GM21423 (cell line): Measurements from ENCODE around the gene SYMPK.
"Not testable (repeated sequence)": the region's sequence is repeated elsewhere in the genome, so short reads cannot be mapped to it uniquely, and the experiment has no call there.

Experiments
- ATAC-seq: cut with Tn5 transposase; IDR thresholded peaks from one replicate; pipeline ENCODE4 v1.9.1; 2021; ENCODE audit warnings: mild to moderate bottlenecking, moderate library complexity; ENCODE audit not compliant: unreplicated experiment

The SYMPK gene

DNA sequence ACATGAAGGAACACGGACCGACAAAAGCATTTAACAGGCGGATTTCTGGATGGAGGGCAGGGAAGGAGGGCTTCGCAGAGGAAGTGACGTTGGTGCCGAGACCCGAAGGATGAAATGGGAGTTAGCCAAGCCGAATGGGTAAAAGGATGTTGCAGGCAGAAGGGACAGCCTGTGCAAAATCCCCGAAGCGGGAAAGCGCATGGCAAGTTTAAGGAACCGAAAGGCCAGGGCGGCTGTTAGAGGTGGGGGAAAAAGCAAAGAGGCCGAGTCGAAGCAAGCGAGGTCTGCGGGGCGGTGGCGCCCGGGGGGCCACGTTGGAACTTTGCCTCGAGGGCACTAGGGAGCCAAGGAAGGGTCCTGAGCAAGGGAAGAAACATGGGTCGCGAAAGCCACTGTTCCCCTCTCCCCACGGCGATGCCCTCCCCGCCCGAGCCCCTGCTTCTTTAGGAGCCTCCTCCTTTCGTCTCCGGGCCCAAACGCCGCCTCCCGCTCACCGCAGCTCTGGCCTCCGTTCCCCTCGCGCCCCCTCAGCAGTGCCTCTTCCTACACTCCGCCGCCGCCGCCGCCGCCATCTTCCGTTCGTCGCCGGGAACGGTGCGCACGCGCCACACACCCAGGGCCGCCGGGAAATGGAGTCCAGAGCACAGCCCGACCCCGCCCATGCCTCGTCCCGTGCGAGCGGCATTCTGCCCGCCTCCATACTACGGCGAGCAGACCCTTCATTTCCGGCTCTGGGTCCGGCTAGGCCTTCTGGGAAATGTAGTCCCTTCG is at the start of gene SYMPK:
SYMPK (minus strand) TSS at position 584 of the 771 bp plus-strand sequence. CDS start 8,652 bp downstream, outside the sequence.
- ATAC-seq: peak; percentile 89

DNA sequence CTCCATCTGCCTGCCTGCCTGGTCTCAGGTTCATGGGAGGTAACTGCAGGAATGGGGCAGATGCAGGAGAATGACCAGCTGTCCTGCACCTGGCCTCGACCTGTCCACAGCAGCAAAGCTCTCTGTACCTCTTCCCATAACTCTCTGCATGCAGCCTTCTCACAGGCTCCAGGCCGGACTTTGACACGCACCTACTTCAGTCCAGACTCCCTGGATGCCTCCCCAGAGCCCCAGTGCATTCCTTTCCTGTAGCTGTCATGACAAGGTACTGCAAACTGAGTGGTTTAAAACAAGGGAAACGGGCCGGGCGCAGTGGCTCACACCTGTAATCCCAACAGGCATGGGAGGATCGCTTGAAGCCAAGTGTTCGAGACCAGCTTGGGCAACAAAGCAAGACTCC is 48.3 kb upstream of the SYMPK start:
- ATAC-seq: no peak

DNA sequence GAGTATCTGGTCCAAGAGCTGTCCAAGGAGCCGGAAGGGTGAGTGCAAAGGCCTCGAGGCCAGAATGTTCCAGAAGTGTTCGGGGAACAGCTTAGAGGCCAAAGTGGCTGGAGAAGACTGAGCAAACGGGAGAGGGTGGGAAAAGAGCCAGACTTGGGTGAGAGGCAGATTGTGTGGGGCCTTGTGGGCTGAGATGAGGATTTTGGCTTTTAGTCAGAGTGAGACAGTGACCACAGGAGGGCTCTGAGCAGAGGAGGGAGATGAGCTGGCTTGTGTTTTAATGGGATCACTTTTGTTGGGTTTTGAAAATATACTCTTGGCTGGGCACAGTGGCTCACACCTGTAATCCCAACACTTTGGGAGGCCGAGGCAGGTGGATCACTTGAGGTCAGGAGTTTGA is 46.0 kb upstream of the SYMPK start:
- ATAC-seq: no peak

DNA sequence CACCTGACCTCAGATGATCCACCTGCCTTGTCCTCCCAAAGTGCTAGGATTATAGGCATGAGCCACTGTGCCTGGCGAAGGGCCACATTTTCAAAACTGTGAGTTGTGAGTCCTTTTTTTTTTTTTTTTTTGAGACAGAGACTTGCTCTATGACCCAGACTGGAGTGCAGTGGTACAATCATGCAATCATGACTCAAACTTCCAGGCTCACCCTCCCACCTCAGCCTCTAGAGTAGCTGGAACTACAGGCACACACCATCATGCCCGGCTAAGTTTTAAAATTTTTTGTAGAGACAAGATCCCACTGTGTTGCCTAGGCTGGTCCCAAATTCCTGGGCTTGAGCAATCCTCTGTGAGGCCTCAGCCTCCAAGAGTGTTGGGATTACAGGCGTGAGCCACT is 43.3 kb upstream of the SYMPK start:
- no peak for ATAC-seq

DNA sequence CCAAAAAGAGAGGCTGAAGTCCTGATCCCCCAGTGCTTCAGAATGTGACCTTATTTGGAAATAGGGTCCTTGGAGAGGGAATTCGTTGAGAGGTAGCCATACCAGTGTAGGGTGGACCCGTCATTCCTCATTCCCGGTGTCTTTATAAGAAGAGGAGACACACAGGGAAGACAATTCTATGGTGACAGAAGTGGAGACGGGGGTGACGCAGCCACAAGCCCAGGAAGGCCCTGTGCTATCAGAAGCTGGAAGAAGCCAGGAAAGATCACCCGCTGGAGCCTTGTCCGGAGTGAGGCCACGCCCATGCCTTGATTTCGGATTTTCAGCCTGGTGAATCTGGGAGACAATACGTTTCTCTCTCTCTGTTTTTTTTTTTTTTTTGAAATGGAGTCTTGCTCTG is 42.1 kb upstream of the SYMPK start:
- no peak for ATAC-seq

DNA sequence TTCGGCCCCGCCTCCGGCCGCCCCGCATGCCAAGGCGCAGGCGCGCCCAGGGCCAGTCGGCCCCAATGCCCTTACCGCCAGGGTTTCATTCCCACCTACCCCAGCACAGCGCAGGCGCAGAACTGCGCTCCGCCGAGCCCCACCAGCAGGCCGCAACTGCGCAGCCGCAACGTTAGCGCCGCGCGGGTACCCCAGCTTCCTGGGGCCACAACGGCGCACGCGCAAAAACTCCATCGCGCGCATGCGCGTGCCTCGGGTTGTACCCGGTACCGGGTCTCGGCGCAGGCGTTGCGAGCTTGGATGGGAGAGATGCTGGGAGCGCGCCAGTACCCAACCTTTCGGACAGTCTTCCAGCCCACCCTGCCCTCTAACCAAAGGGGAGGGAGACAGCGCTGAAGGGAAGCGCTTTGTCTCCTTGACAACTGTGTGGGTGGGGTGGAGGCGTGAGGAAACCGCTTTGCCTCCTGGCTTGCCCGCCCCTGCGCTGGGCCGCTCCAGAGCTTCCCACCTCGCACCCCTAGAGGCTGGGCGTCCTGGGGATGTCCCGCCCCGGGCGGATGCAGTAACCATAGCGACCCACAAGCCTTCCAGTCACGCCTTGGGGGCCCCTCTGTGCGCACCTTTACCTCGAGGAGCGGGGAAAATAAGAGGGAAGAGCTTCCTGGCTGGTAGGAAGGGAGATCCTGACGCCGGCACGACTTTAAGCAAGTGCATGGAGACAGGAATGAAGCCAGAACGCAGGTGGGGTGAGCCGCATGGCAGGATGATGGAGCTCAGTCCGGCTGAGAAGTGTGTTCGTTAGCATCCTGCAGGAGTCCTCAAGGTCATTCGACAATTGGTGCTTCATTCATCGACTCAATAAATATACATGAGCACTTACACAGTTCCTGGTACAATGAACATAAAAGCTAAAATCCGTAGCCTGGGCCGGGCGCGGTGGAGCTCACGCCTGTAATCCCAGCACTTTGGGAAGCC is 40.0 kb upstream of the SYMPK start:
- peak; percentile 80 for ATAC-seq

DNA sequence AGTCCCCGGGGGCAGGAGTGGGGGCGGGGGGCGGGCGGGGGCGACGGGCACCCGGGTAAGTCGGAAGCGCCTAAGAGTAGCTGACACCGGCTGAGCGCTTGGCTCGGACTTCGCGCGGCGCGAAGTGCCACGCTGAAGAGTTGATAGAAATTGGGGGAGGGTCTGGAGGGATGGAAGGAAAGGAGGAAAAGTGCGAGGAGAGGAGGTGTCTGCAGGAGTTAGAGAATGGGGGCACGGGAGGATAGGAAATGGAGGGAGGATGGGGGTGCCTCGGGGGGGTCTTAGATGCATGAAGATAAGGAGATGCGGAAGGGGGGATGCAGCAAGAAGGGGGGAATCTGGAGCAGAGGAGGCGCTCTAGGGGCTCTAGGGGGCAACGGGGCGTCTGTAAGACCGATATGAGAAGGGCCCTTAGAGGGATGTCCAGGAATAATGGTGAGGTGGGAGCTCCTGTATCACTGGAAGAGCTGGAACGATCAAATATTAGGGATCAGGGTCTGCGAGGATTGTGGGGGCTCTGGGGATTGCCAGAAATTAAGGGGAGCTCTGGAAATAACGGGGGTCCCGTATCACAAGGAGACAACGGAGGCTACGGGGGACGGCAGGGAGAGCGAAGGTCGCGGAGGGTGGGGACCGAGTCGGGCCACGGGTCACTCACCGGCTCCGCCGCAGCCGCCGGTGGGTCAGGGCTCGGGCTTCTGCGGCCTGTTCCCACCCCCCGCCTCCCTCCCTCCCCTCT is 39.1 kb upstream of the SYMPK start, which contains the start of gene MYPOP:
MYPOP (minus strand) TSS at position 702 of the 739 bp plus-strand sequence. CDS start 840 bp downstream, outside the sequence.
- no peak for ATAC-seq

DNA sequence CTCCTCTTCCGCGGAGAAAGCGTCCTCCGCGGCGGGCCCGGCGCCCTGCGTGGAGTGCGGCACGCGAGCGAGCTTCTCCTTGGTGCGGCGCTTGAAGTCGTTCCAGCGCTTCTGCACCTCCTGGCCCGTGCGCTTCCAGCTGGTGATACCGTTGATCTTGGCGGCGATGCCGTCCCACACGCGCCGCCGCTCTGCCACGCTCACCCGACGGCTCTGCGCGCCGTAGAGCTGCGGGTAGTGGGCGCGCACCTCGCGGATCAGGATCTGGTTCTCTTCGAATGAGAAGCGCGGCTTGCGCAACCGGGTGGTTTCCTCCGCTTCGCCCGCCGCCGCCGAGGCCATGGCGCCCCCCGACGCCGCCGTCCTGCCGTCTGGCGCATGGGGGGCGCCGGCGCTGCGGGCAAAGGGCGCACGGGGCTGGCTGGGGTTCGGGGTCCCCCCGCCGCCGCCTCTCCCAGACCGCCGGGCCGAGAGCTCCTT is 38.5 kb upstream of the SYMPK start:
- ATAC-seq: no peak

DNA sequence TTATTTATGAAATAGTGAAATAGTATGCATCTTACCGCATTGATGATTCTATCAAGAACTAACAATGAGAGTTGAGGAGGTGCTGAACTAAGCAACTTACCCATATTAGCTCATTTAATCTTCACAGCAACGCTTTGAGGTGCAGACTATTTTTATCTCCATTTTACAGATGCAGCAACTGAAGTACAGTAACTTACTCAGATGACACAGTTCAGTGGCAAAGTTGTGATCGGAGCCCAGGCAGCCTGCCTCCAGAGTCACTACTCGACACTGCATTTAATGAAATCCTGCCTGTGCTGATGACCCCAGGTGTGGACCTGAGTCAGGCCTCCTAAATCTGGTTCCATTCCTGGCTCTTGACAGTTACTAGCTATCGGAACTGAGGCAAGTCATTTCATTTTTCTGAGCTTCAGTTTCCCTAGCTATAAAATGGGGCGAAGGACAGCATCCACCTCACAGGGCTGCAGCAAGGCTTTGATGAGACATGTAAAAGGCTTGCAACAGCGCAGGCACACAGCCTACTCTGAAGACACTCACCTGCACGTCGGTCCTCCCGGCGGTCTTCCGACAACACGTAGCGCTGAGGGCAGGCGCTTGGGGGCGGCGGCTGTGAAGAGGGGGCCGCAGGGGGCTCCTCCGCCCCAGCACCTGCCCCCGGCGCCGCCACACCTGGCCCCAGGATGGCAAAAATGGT is 37.9 kb upstream of the SYMPK start:
- ATAC-seq: no peak

DNA sequence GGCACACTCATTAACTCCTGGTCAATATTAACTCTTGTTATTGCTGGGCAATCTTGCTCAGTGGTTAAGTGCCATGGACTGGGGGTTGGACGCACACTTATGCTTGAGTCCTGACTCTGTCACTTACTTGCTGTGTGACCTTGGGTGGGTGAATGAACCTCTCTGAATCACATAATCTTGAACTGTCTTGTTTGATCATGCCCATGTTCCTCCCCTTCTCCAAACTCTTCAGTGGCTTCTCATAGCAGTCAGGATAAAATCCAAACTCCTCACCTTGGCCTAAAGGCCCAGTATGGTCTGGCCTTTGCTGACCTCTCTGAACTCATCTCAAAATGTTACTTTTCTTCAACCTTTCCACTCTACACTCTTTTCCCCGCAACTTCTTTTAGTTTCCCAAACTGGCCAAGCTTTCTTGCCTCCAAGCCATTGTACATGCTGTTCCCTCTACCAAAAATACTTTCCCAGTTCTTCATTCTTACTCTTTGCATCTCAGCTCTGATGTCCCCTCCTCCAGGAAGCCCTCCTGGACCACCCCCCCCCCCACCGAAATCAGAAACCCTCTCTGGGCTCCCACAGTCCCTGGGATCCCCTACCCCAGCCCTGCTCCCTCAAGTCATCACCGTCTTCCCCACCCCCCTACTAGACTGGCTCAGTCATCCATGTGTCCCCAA is 37.1 kb upstream of the SYMPK start:
- ATAC-seq: no peak

DNA sequence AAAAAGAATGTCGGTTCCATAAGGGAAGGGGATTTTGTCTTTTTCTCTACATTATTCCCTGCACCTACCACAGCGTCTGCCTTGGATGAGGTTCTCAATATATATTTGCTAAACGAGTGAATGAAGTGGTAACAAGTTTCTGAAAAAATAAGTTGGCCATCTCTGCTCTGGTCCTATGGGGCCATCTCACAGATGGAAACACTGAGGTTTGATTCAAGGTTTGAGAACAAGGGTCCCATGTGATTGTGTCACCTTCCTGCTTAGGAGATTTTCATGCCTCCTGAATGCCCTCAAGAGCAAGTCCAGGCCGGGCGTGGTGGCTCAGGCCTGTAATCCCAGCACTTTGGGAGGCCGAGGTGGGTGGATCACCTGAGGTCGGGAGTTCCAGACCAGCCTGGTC is 36.3 kb upstream of the SYMPK start:
- ATAC-seq: no peak

DNA sequence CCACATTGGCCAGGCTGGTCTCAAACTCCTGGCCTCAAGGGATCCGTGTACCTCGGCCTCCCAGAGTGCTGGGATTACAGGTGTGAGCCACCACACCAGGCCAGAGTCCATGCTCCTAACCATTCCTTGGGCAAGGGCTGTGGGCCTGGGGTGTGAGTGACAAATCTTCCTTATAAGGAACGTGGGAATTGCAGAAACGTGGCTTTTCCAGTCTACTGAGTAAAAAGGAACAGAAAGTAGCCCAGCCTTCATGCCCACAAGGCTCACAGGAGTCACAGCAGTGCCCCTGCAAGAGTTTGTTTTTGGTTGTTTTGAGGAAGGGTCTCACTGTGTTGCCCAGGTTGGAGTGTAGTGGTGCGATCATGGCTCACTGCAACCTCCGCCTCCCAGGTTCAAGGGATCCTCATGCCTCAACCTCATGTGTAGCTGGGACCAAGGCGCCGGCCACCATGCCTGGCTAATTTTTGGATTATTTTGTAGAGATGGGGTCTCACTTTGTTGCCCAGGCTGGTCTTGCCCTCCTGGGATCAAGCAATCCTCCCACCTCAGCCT is 34.4 kb upstream of the SYMPK start:
- no peak for ATAC-seq

DNA sequence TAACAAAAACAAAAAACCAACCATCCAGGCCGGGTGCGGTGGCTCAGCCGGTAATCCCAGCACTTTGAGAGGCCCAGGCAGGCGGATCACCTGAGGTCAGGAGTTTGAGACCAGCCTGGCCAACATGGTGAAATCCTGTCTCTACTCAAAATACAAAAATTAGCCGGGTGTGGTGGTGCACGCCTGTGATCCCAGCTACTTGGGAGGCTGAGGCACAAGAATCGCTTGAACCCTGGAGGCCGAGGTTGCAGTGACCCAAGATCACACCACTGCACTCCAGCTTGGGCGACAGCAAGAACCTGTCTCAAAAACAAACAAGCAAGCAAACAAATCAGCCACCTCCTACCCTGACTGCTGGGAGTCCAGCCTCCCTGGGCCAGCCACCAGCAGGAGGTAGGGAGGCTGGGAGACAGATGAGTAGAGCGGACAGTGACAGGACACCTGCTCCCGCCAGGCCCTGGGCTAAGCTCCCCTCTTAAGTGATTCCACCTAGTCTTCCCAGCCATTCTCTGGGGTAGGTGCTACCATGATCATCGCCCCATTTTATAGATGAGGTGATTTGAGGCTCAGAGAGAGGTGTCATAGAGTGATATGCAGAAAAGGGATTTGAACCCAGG is 33.1 kb upstream of the SYMPK start:
- ATAC-seq: not testable (repeated sequence)

DNA sequence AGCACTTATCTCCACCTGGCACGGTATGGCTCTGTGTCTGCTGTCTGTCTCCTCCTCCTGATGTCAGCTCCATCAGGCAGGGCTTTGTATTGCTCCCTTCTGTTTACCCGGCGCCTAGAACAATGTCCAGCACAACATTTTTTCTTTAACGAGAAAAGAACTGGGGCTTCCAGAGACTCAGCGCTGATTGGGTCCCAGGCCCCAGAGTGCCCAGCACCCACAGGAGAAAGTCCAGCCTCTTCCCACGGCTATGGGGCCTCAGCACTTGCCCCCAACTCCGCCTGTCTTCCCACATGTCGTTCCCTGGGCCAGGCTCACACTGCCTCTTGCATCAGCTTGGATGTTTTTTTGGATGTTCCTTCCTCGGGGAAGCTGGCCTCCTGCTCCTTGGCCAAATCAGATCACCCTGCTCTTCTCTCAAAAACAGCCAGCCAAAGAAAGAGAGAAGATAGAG is 32.6 kb upstream of the SYMPK start:
- no peak for ATAC-seq

DNA sequence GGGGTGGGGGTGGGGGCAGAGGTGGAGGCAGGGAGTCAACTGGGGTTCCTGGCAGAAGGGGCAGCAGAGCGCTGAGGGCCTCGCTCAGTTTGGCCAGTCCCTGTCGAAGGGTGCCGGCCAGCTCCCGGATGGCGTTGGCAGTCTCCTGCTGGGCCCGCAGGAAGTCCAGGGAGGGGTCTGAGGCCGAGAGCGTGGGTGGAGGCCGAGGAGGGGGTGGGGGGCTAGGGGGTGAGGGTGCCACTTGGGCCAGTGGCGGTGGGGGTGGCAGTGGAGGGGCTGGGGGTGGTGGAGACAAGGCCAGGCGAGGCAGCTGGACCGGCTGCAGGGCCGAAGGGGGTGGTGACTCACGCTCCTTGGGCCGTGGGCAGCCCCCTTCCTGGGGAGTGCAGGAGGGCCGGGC is 27.9 kb upstream of the SYMPK start:
- no peak for ATAC-seq

DNA sequence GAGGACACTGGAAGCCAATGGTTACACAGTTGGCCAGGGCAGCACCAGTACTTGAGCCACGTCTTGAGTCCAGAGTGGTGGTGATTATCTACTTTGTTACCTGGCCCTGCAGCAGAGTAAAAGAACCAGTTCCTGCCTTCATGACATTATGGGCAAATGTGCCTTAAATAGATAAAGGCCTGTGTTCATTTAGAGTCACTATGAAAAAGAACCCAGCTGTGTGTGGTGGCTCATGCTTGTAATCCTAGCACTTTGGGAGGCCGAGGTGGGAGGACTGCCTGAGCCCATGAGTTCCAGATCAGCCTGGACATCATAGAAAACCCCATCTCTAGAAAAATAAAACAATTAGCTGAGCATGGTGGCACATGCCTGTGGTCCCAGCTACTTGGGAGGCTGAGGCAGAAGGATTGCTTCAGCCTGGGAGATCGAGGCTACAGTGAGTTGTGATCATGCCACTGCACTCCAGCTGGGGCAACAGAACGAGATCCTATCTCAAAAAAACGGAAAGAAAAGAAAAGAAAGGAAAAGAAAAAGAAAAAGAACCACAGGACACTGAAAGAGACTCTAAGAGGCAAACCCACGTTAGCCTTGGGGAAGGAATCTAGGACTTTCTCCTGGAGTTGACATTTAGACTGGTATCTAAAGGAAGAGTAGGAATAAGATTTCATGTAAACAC is 26.4 kb upstream of the SYMPK start:
- no peak for ATAC-seq

DNA sequence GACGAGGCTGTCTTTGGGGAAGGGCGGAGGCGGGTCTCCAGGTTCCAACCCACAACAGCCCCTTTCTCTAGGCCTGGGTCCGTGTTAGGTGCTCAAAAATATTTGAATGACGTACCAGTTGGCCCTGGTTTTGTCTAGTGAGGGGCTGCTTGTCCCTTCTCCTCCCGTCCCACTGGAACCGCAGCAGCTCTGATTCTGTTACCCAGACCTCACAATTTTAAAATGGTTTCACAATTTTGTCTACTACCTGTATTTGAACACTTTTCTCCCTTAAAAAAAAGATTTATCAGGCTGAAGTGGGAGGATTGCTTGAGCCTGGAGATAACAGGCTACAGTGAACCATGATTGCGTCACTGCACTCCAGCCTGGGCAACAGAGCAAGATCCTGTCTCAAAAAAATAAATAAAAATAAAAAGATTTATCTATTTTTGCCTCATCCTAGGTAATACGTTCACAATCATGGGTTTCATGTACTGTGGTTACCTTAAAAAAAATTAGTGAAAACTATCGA is 24.3 kb upstream of the SYMPK start:
- ATAC-seq: no peak
